Inflammatory macrophage treated with lipopolysaccharide for 4 hours (primary cell): ENCODE results near the gene TMEM196.
A peak's percentile ranks its signal among the peaks of the same experiment; 100 is the strongest.
"Not testable (repeated sequence)": the region's sequence is repeated elsewhere in the genome, so short reads cannot be mapped to it uniquely, and the experiment has no call there.

Source experiments
- DNase-seq: peaks from one replicate; pipeline ENCODE4 v3.0.0-alpha.2; 2020

Gene TMEM196

DNA sequence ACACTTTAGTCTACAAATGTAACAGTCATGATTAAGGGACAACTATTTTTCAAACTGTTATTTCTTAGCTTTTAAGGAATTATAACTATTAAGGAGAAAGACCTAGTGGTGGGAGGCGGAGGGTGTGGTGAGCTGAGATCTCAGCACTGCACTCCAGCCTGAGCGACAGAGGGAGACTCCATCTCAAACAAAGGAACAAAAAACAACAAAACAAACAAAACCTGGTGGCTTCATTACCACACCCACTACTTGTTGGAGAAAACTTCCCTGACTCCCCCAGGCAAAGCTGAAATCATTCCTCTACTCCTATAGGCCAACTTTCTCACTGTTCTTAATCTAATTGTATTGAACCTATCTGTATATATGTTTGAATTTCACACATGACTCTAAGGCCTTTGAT is 67.8 kb downstream of the TMEM196 start:
- DNase-seq, result no peak

GRCh38 chr7:19701471-19701870 is 71.9 kb downstream of the TMEM196 start:
- no peak for DNase-seq

GRCh38 chr7:19700936-19701335 is 72.5 kb downstream of the TMEM196 start:
- no peak for DNase-seq

DNA sequence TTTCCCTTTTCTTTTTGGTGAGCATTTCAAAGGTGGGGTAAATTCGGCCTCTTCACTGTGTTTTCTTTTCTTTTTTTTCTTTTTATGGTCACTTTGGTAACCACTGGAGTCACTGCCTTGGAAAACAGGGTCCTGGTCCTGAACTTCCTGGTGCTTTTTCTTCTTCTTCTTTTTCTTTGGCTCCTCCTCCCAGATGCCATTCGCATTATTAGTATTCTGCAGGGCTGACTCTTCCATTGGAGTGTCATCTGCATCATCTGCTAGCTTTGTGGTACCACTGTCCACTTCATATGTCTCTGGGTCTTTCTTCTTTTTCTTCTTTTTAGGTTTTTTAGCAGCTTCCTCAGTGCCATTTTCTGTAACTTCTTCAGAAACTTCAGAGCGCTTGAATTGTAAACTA is 75.1 kb downstream of the TMEM196 start:
- no peak for DNase-seq

- DNase-seq, result no peak
These were observed 76.5 kb downstream of the TMEM196 start for GRCh38 chr7:19696926-19697325.

GRCh38 chr7:19692111-19692828 is 81.1 kb downstream of the TMEM196 start:
- DNase-seq, result no peak

- no peak for DNase-seq
These were observed 82.7 kb downstream of the TMEM196 start for GRCh38 chr7:19690736-19691135.

- not testable (repeated sequence) for DNase-seq
These were observed 84.3 kb downstream of the TMEM196 start for GRCh38 chr7:19689130-19689529.

DNA sequence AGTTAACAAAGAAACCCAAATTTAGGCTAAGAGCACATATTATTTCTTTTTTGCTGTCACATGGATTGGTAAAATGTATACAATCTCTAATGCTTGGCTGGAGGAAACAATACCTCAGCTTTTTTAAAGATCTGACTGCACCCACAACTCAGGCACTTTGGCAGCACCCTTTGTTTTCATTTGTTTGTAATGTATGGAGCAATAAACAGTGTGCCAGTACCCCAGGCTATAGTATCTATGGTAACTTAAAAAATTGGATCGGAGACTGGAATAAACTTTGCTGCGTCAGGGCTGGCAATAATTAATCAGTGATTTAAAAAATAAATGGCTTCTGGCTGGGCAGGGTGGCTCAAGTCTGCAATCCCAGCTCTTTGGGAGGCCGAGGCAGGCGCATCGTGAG is 91.8 kb downstream of the TMEM196 start:
- no peak for DNase-seq

- DNase-seq, result peak; percentile 18
These were observed 96.2 kb downstream of the TMEM196 start for GRCh38 chr7:19677180-19677579.

DNA sequence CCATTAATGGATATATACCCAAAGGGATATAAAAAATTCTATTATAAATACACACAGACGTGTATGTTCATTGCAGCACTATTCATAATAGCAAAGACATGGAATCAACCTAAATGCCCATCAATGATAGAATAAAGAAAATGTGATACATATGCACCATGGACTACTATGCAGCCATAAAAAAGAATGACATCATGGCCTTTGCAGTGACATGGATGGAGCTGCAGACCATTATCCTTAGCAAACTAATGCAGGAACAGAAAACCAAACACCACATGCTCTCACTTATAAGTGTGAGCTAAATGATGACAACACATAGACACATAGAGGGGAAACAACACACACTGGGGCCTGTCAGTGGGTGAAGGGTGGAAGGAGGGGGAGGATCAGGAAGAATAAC is 97.6 kb downstream of the TMEM196 start:
- no peak for DNase-seq

- DNase-seq, result no peak
These were observed 99.0 kb downstream of the TMEM196 start for GRCh38 chr7:19674266-19674960.

- no peak for DNase-seq
These were observed 102.6 kb downstream of the TMEM196 start for GRCh38 chr7:19670806-19671205.
